GM12878 (cell line): ENCODE data around the gene TTC9B. TPM values are rescaled to one million over a fixed set of nuclear protein-coding genes. Genes with fewer than 3 reads are reported as not detected.

ENCODE experiments used
- ATAC-seq: fragments of 200-7000 bp; cut with Tn5 transposase; 3 replicates; pipeline ENCODE4 v1.9.1; 2020; ENCODE audit warnings: mild to moderate bottlenecking, moderate library complexity
- BruUV-seq: library from RNA; stranded (reverse); fragments of 400-500 nt; replicated peaks from 2 replicates; lab custom pipeline; 2021; lab: Mats Ljungman, UMichigan
- CTCF ChIA-PET: fragments of 300-600 bp; sonication (Branson Sonifier 250); formaldehyde crosslinking; extraction: SDS; loops from one replicate; lab custom pipeline; 2021; ENCODE audit warnings: inconsistent platforms; lab: Yijun Ruan, JAX
- POLR2A ChIA-PET: fragments of 350-600 bp; formaldehyde crosslinking; extraction: SDS; loops from one replicate; lab custom pipeline; 2021; ENCODE audit warnings: inconsistent platforms; lab: Charles Lee
- RAD21 ChIA-PET: fragments of 300-600 bp; sonication (Branson Sonifier 250); formaldehyde crosslinking; loops from one replicate; lab custom pipeline; 2023; ENCODE audit warnings: antibody characterized with exemption; ENCODE audit not compliant: unreplicated experiment; lab: Charles Lee
- SMC1A ChIA-PET: fragments of 300-600 bp; sonication (Branson Sonifier 250); formaldehyde crosslinking; loops from one replicate; lab custom pipeline; 2023; ENCODE audit not compliant: unreplicated experiment, uncharacterized antibody; lab: Charles Lee
- DNase-seq: peaks from one replicate; pipeline ENCODE4 v3.0.0-alpha.2; 2011; ENCODE audit warnings: low read depth, low spot score
- FAIRE-seq: peaks from 3 replicates; lab custom pipeline; 2011; peaks lifted over from hg19 to GRCh38; lab: Jason Lieb, UNC
- H2AFZ ChIP-seq: 2 replicates; pipeline ENCODE4 v1.6.0; 2011; ENCODE audit warnings: low read depth, low read length, control low read depth; ENCODE audit not compliant: control insufficient read depth
- H3K27ac ChIP-seq: 2 replicates; pipeline ENCODE4 v1.5.1; 2011; ENCODE audit warnings: control low read depth; ENCODE audit not compliant: control insufficient read depth, insufficient read depth
- H3K27me3 ChIP-seq, 2 experiments: replicated peaks in 1 of 2; 2 replicates each; pipeline versions ENCODE4 v1.6.0 to v1.6.1; 2011; ENCODE audit warnings: low read length in 1 of 2; ENCODE audit not compliant: control insufficient read depth in 2 of 2, insufficient read depth in 2 of 2
- H3K36me3 ChIP-seq, 2 experiments: 2 replicates each; pipeline ENCODE4 v1.5.1; 2011; ENCODE audit warnings: low read length in 1 of 2; ENCODE audit not compliant: control insufficient read depth in 2 of 2, insufficient read depth in 2 of 2
- H3K4me1 ChIP-seq: 2 replicates; pipeline ENCODE4 v1.6.1; 2011; ENCODE audit warnings: mild to moderate bottlenecking, low read length, moderate library complexity, mixed read lengths; ENCODE audit not compliant: control insufficient read depth, insufficient read depth
- H3K4me2 ChIP-seq: 2 replicates; pipeline ENCODE4 v1.6.0; 2011; ENCODE audit warnings: control low read depth; ENCODE audit not compliant: control insufficient read depth, insufficient read depth
- H3K4me3 ChIP-seq: fragments of 200-600 bp; sonication (generic); 2 replicates; pipeline ENCODE4 v1.5.1; 2016
- H3K79me2 ChIP-seq: 2 replicates; pipeline ENCODE4 v1.6.0; 2011; ENCODE audit warnings: low read length; ENCODE audit not compliant: control insufficient read depth, insufficient read depth
- H3K9ac ChIP-seq: 2 replicates; pipeline ENCODE4 v1.8.0; 2011; ENCODE audit warnings: low read length, control low read depth, mixed read lengths; ENCODE audit not compliant: control insufficient read depth, insufficient read depth
- H3K9me3 ChIP-seq: replicated peaks from 3 replicates; pipeline ENCODE4 v1.5.1; 2011; ENCODE audit warnings: mild to moderate bottlenecking, low read length; ENCODE audit not compliant: control insufficient read depth, insufficient read depth
- H4K20me1 ChIP-seq: 2 replicates; pipeline ENCODE4 v1.6.0; 2011; ENCODE audit not compliant: control insufficient read depth, insufficient read depth
- BCL11A ChIP-seq: IDR thresholded peaks from 2 replicates; pipeline ENCODE4 v1.6.1; 2011; ENCODE audit warnings: low read depth, low read length
- BHLHE40 ChIP-seq, 2 experiments: fragments of 450-650 bp in 1 of 2; IDR thresholded peaks; 2 replicates each; pipeline ENCODE4 v1.6.1; 2011 to 2017; ENCODE audit warnings: low read depth in 2 of 2, borderline replicate concordance in 1 of 2, improper control_type of control experiment in 1 of 2, low read length in 1 of 2, mild to moderate bottlenecking in 1 of 2
- ELK1 ChIP-seq: IDR thresholded peaks from 2 replicates; pipeline ENCODE4 v1.6.1; 2012; ENCODE audit warnings: low read depth, low read length, improper control_type of control experiment
- IRF5 ChIP-seq: fragments of 450-650 bp; IDR thresholded peaks from 2 replicates; pipeline ENCODE4 v1.6.1; 2017; ENCODE audit warnings: borderline replicate concordance
- KAT2A ChIP-seq: conservative IDR thresholded peaks from 2 replicates; pipeline ENCODE4 v1.6.1; 2011; ENCODE audit warnings: low read depth, low read length; ENCODE audit not compliant: control insufficient read depth
- MXI1 ChIP-seq: fragments of 150-350 bp; IDR thresholded peaks from 2 replicates; pipeline ENCODE4 v1.6.1; 2011; ENCODE audit warnings: low read depth, mild to moderate bottlenecking, inconsistent platforms, low read length, improper control_type of control experiment
- NFIC ChIP-seq: IDR thresholded peaks from 2 replicates; pipeline ENCODE4 v1.6.1; 2012; ENCODE audit warnings: low read depth, mild to moderate bottlenecking, inconsistent platforms, low read length, moderate library complexity
- NFYA ChIP-seq: IDR thresholded peaks from 2 replicates; pipeline ENCODE4 v1.6.1; 2011; ENCODE audit warnings: low read depth, mild to moderate bottlenecking, low read length, improper control_type of control experiment, borderline replicate concordance
- POLR2AphosphoS2 ChIP-seq: IDR thresholded peaks from 2 replicates; pipeline ENCODE4 v1.6.1; 2011; ENCODE audit warnings: low read depth, mild to moderate bottlenecking, low read length, improper control_type of control experiment, moderate library complexity
- SIX5 ChIP-seq: IDR thresholded peaks from 2 replicates; pipeline ENCODE4 v1.6.1; 2011; ENCODE audit warnings: mild to moderate bottlenecking, low read depth, low read length, moderate library complexity; ENCODE audit not compliant: severe bottlenecking
- SMAD5 ChIP-seq: IDR thresholded peaks from 2 replicates; pipeline ENCODE4 v1.6.1; 2016; ENCODE audit warnings: antibody characterized with exemption, low read depth
- SMARCA5 ChIP-seq: fragments of 450-650 bp; IDR thresholded peaks from 2 replicates; pipeline ENCODE4 v1.6.1; 2017; ENCODE audit warnings: mild to moderate bottlenecking
- TCF12 ChIP-seq: IDR thresholded peaks from 2 replicates; pipeline ENCODE4 v1.6.1; 2011; ENCODE audit warnings: low read depth, mild to moderate bottlenecking, low read length
- TCF7 ChIP-seq: IDR thresholded peaks from 2 replicates; pipeline ENCODE4 v1.6.1; 2014; ENCODE audit warnings: antibody characterized with exemption, borderline replicate concordance
- YY1 ChIP-seq: IDR thresholded peaks from 2 replicates; pipeline ENCODE4 v1.6.1; 2011; ENCODE audit warnings: low read depth, mild to moderate bottlenecking, low read length
- ZBTB40 ChIP-seq: fragments of 450-650 bp; IDR thresholded peaks from 2 replicates; pipeline ENCODE4 v1.6.1; 2016; ENCODE audit warnings: mild to moderate bottlenecking, moderate library complexity, borderline replicate concordance
- ZNF384 ChIP-seq: IDR thresholded peaks from 2 replicates; pipeline ENCODE4 v1.6.1; 2012; ENCODE audit warnings: low read depth, mild to moderate bottlenecking, low read length, improper control_type of control experiment, borderline replicate concordance
- WGBS: methylation state at CpG from one replicate; pipeline ENCODE4 v1.1.6; 2016; ENCODE audit warnings: low lambda C conversion rate; ENCODE audit not compliant: insufficient replicate concordance, insufficient coverage; ENCODE audit errors: missing lambda C conversion rate; 5-methylcytosine and 5-hydroxymethylcytosine counted together
- in situ Hi-C: fragments of 300-500 bp; cut with MboI; formaldehyde crosslinking; loops from 9 replicates; pipeline ENCODE4 v1.14.3; 2018; ENCODE audit warnings: mixed read lengths
- intact Hi-C: fragments of 100-400 bp; cut with micrococcal nuclease; formaldehyde crosslinking; loops from one replicate; pipeline ENCODE4 v1.14.2; 2022; ENCODE audit not compliant: unreplicated experiment
- polyA plus RNA-seq, 11 experiments: library from polyadenylated mRNA; depleted of rRNA in 4 of 11; unstranded in 6 of 11; stranded (reverse) in 5 of 11; fragments of >200 nt; fragmentation: Nextera tagmentation in 4 of 11; fragmentation: Illumina TruSeq in 1 of 11; extraction: Ambion mirVana in 4 of 11; extraction: Trizol in 1 of 11; gene quantifications; 1 replicate in 1 of 11; 2 replicates in 10 of 11; pipeline versions ENCODE4 v1.2.1 to v1.2.3, GENCODE V29; 2011 to 2016; ENCODE audit warnings: inconsistent platforms in 2 of 11, missing spikeins in 2 of 11, low read depth in 1 of 11
- total RNA-seq, 4 experiments: library from RNA; depleted of rRNA in 3 of 4; stranded (reverse); fragments of >200 nt in 3 of 4; fragmentation: Illumina TruSeq in 1 of 4; extraction: Trizol in 1 of 4; gene quantifications; 2 replicates each; pipeline versions ENCODE4 v1.2.1 to v1.2.3, GENCODE V29; 2013 to 2021

Gene TTC9B
- total and polyA plus RNA-seq, 10 of the 15 experiments (the other 5 are each of a cell fraction or from before 2014, with no cell fraction given): 0.04 to 0.14 (median 0.10) TPM; not detected in 7

- H3K79me2 ChIP-seq: no peaks in the 10 kb centered on the region
- WGBS: 61% methylated on average over 23 of the region's 23 CpGs
- intact Hi-C loops: no loop called here
- BruUV-seq: no TSS peak
- CTCF ChIA-PET: no interaction called here
- peaks cover 0 to 6% of the 10 kb centered on the region in 2 experiments for H3K27me3 ChIP-seq
- DNase-seq (no peak), FAIRE-seq (no peak), ATAC-seq (no peak)
- SMC1A ChIA-PET: no interaction called here
- H3K9me3 ChIP-seq: no peaks in the 10 kb centered on the region; the same call in 2 of the 3 replicates
- no peaks in the 10 kb centered on the region for H4K20me1 ChIP-seq
- POLR2A ChIA-PET: no interaction called here
- H3K4me2 ChIP-seq: no peak overlapping the region
- no peak overlapping the region for H3K4me3 ChIP-seq
- RAD21 ChIA-PET: no interaction called here
- in situ Hi-C loops: no loop called here
- no peaks in the 10 kb centered on the region for H3K4me1 ChIP-seq
- no peaks in the 10 kb centered on the region for H3K36me3 ChIP-seq
- no peak overlapping the region for H3K27ac ChIP-seq
- H3K9ac ChIP-seq: no peak overlapping the region
- H2AFZ ChIP-seq: no peak overlapping the region
- TF ChIP-seq IRF5: no peak
- no peak for TF ChIP-seq SMAD5
- TF ChIP-seq BCL11A: no peak
- no peak for TF ChIP-seq SIX5
- TF ChIP-seq ZNF384: no peak
- TF ChIP-seq KAT2A: no peak
- no peak for TF ChIP-seq ZBTB40
- no peak for TF ChIP-seq MXI1
- no peak for TF ChIP-seq NFYA
- no peak for TF ChIP-seq ELK1
- no peak for TF ChIP-seq TCF7
- no peak for TF ChIP-seq POLR2AphosphoS2
- TF ChIP-seq NFIC: no peak
- no peak for TF ChIP-seq YY1
- TF ChIP-seq BHLHE40 (IDR thresholded peaks at IDR 0.05; ENCODE audit: borderline replicate concordance in 1 of 2, low read depth in 2 of 2, low read length in 1 of 2): no peak
- no peak for TF ChIP-seq SMARCA5
- TF ChIP-seq TCF12: no peak
These were observed 2.0 kb downstream of the TTC9B start for GRCh38 chr19:40216013-40216776.
